AG20443 (cell line): ENCODE data around the gene PNLDC1.
"Not testable (repeated sequence)": the region's sequence is repeated elsewhere in the genome, so short reads cannot be mapped to it uniquely, and the experiment has no call there.

ENCODE experiments used
- DNase-seq: peaks from one replicate; pipeline ENCODE4 v3.0.0; 2012; ENCODE audit warnings: low spot score, mixed read lengths

Gene PNLDC1

GRCh38 chr6:159821122-159821521 lies 21.0 kb downstream of the PNLDC1 start:
- no peak for DNase-seq

DNA sequence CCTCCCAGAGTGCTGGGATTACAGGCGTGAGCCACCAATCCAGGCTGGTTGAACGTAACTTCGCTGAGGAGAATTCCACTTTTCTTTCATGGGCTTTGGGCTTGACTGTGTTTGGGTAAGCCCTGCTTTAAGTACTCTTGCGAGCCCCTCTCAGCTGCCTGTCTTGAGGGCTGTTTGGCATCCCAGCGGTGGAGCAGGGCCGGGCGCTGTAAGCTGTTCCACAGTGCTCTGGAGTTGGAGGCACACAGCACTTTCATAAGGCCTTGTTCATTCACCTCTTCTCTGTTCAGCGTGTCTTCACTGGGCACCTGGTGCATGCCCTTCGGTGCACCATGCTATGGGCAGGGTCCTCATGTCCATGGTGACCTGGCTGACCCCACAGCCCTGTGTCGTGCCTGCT lies 21.6 kb downstream of the PNLDC1 start:
- DNase-seq: no peak

DNA sequence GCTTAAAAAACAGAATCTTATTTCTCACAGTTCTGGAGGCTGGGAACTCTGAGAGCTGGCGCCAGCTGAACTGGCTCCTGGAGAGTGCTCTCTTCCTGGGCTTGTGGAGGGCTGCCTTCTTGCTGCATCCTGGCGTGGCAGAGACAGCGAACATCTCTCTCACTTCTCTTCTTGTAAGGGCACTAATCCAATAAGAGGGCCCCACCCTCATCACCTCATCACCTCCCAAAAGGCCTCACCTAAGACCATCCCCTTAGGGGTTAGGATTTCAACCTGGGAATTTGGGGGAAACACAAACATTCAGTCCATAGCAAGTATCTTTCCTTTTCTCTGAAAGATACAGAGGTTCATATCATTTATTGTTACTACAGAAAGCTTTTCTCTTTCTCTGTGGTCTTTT lies 23.9 kb downstream of the PNLDC1 start:
- DNase-seq: no peak

DNA sequence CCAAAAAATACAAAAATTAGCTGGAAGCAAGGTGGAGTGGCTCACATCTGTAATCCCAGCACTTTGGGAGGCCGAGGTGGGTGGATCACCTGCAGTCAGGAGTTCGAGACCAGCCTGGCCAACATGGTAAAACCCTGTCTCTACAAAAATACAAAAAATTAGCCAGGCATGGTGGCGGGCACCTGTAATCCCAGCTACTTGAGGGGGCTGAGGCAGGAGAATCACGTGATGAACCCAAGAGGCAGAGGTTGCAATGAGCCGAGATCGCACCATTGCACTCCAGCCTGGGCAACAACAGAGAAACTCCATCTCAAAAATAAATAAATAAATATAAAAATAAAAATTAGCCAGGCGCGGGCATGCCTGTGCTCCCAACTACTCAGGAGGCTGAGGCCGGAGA lies 24.6 kb downstream of the PNLDC1 start:
- DNase-seq: not testable (repeated sequence)

DNA sequence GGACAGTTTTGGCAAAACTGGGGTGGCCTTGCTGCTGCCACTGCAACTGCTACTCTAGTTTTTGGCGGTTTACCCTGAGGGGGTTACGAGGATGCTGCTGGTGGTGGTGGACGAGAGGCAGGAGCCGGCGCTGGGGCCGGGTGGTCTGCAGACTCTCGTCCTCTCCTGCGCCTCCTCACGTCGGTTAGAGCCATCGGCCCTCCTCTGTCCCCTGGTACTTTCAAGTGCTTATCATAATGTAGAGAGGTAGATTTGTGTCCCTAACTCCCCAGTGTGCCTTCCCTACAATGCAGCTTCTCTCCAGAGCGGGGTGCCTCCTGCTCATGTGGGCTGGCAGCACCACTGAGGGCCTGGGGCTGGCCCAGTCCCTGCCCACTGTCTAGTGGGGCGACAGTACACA lies 25.9 kb downstream of the PNLDC1 start:
- no peak for DNase-seq

DNA sequence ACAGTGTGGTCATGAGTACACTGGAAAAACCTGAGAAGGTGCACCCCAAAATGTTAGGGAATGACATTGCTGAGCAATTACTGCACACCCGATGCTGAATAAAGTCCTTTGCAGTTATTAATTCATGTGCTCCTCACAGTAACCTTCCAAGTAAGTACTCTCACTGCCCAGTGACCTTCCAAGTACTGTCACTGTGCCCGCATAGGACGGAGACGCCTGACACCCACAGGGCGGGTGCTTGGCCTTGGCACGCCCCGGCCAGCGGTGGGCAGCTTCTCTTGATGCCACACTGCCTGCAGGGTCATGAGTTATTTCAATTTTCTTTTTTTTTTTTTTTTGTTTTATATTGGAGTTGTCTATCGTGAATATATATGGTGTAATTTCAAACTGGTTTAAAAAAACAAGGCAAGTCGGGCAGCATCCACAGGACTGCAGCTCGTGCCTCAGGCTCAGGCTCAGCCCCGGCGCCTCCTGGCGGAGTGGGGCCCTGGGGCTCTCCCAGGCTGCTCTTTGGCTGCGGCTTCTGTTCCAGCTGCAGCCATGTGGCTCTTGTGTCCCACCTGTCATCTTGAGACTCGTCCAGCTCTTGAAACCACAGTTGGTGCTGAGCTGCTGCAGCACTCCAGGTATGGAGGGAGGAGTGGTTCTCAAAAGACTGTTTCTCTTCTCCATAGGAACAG lies 27.0 kb downstream of the PNLDC1 start:
- no peak for DNase-seq

- DNase-seq: no peak
Observed at GRCh38 chr6:159828074-159828473, 28.0 kb downstream of the PNLDC1 start.

GRCh38 chr6:159829526-159829925 lies 29.4 kb downstream of the PNLDC1 start:
- DNase-seq: no peak

GRCh38 chr6:159830501-159831372 lies 30.7 kb downstream of the PNLDC1 start:
- no peak for DNase-seq

- DNase-seq: no peak
Observed at GRCh38 chr6:159831373-159831679, 31.2 kb downstream of the PNLDC1 start.

GRCh38 chr6:159832946-159833345 lies 32.9 kb downstream of the PNLDC1 start:
- no peak for DNase-seq

GRCh38 chr6:159833556-159833955 lies 33.5 kb downstream of the PNLDC1 start:
- peak; percentile 86 for DNase-seq

DNA sequence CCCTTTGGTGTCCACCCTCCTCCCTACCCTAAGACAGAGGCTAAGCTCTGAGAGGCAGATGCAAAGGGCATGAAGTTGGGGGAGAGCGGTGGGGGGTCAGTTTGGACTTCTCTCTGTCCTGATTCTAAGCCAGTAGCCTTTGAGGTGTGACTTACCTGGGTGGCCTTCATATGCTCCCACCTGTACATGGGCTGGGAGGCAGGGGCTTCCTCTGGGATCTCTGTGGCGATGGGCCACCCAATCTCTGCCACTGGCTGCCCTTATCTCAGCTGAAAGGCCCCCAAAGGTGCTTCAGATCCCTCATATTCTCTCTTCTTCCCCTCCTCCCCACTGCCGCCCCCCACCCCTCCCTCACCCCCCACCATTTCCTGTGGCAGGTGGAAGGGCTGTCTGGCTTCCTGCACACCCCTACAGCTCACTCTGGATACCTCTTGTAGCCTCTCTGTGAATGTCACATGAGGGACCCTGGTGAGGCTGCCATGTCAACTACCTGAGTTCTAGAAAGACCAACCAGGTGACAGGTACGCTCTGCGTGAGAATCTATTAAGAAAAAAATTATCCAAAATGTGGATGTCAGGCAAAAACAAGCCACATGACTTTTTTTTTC lies 34.0 kb downstream of the PNLDC1 start:
- no peak for DNase-seq

DNA sequence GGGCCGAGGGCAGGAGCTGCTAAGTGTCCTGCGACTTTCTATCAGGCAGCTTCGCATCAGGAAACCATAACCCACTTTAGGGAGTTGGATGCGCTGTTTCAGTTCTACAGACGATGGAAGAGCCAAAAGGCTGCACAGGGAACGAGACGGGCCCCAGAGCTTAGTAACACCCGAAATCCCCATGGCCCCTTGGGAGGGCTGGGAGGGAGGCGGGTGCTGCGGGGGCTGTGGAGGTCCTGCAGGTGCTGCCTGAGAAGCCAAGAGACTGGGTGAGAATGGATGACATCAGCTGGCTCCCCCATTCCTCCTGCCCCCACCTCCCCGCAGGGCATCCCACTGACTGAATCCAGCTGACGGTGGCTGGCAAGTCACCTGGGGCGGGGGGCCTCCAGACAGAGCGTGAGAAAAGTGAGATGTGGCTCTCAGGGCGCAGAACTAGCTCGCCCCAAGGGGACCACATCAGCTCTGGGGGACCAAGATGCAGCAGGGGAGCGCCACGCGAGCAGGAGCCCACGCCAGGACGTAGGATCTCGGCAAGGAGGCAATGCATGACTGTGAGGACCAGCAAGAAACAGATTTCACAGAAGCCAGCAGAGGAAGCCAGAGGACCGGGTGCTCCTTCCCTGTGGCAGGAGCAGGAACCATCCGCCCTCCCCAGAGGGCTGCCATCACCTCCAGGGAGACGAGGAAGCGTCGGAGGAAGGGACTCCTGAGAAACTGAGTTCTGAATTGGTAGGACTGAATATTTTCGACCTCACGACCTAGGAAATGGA lies 36.8 kb downstream of the PNLDC1 start:
- DNase-seq: no peak

DNA sequence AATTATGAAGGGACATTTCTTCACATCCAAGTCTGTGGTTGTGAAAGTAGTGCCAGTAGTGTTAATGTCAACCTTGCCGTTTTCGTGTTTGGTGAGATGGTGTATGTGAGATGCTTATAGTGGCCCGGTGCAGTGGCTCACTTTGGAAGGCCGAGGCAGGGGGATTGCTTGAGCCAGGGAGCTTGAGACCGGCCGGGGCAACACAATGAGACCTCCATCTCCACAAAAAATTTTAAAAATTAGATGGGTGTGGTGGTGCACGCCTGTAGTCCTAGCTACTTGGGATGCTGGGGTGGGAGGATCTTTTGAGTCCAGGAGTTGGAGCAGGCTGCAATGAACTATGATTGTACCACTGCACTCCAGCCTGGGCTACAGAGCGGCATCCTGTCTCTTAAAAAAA lies 37.4 kb downstream of the PNLDC1 start:
- DNase-seq: no peak

- DNase-seq: no peak
Observed at GRCh38 chr6:159838020-159838744, 38.1 kb downstream of the PNLDC1 start.

DNA sequence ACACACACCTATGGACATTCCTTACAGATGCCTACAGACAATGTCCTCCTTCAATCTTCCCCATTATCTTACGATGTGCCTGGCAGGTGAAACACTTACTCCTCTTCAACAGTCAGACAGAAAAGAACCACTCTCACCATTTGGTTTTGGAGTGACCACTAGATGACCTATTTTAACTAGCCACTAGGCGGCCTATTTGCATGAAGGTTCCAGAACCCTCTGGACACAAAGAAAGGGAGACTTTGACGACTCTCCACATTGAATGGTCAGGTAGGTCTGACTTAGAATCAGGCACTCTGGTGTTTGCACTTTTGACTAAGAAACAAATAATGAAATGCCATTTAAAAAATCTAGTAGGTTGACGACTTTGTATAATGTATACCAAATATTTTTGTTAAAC lies 42.0 kb downstream of the PNLDC1 start:
- peak; percentile 41 for DNase-seq

GRCh38 chr6:159844737-159845645 lies 44.9 kb downstream of the PNLDC1 start:
- no peak for DNase-seq

- not testable (repeated sequence) for DNase-seq
Observed at GRCh38 chr6:159848552-159848951, 48.5 kb downstream of the PNLDC1 start.

DNA sequence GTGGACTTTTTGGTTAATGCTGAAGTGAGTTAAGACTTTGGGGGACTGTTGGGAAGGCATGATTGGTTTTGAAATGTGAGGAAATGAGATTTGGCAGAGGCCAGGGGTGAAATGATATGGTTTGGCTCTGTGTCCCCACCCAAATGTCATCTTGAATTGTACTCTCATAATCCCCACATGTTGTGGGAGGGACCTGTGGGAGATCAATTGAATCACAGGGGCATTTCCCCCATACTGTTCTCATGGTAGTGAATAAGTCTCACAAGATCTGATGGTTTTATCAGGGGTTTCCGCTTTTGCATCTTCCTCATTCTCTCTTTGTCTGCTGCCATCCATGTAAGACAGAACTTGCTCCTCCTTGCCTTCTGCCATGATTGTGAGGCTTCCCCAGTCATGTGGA lies 49.8 kb downstream of the PNLDC1 start:
- DNase-seq: not testable (repeated sequence)

DNA sequence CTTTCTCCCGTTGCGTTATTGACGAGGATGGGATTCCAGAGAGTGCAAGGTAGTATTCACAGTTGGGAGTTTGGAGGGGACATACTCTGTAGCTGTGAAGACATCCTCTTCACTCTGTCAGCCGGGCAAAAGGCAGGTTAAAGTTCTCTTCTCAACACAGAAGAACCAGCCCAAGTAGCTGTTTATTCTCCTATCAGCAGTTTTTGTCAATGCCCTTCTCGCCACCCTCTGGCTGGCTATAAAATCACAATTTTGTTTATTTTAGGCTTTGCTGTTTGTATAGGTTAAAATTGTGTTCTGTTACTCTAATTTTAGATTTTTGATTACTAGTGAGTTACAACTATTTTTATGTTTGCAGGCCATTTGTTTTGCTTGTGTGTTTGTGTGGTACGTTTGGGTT lies 52.8 kb downstream of the PNLDC1 start:
- peak; percentile 44 for DNase-seq
